NT2/D1 (cell line): Measurements from ENCODE around the gene BACH2.

Experiments
- SUZ12 ChIP-seq: IDR thresholded peaks from 2 replicates; pipeline ENCODE4 v1.6.1; 2011; ENCODE audit not compliant: insufficient read length, insufficient read depth; ENCODE audit errors: extremely low read depth
- ZNF274 ChIP-seq: IDR thresholded peaks from 2 replicates; pipeline ENCODE4 v1.6.1; 2011; ENCODE audit warnings: mild to moderate bottlenecking, low read depth, low read length

- no peak for TF ChIP-seq ZNF274
- no peak for TF ChIP-seq SUZ12
These were observed 47.6 kb downstream of the BACH2 start for GRCh38 chr6:90249034-90249433.
